GM23338 (cell line): Measurements from ENCODE around the gene TUBGCP2. TPM values are rescaled to one million over a fixed set of nuclear protein-coding genes. Genes with fewer than 3 reads are reported as not detected.

Experiments used
- ATAC-seq: fragments of 200-7000 bp; cut with Tn5 transposase; 3 replicates; pipeline ENCODE4 v1.9.1; 2020
- DNase-seq: peaks from one replicate; pipeline ENCODE4 v3.0.0-alpha.2; 2015; ENCODE audit warnings: low spot score
- H2AFZ ChIP-seq: fragments of 200-600 bp; sonication (generic); 2 replicates; pipeline ENCODE4 v1.8.0; 2016; ENCODE audit warnings: antibody characterized with exemption, mild to moderate bottlenecking, moderate library complexity
- H3F3A ChIP-seq: fragments of 200-600 bp; sonication (generic); replicated peaks from 2 replicates; pipeline ENCODE4 v1.8.0; 2017; ENCODE audit warnings: antibody characterized with exemption, mixed run types, low read depth
- H3K27ac ChIP-seq: fragments of 200-600 bp; sonication (generic); 2 replicates; pipeline ENCODE4 v1.6.1; 2016; ENCODE audit warnings: low read depth
- H3K27me3 ChIP-seq: fragments of 200-600 bp; sonication (generic); 2 replicates; pipeline ENCODE4 v1.8.0; 2016; ENCODE audit warnings: mild to moderate bottlenecking, mixed run types, moderate library complexity; ENCODE audit not compliant: insufficient read depth
- H3K36me3 ChIP-seq: fragments of 200-600 bp; sonication (generic); 2 replicates; pipeline ENCODE4 v1.8.0; 2016; ENCODE audit warnings: mild to moderate bottlenecking; ENCODE audit not compliant: insufficient read depth
- H3K4me1 ChIP-seq: fragments of 200-600 bp; sonication (generic); 2 replicates; pipeline ENCODE4 v1.8.0; 2016; ENCODE audit warnings: mild to moderate bottlenecking, moderate library complexity; ENCODE audit not compliant: insufficient read depth
- H3K4me2 ChIP-seq: fragments of 200-600 bp; sonication (generic); 2 replicates; pipeline ENCODE4 v1.7.1; 2017; ENCODE audit warnings: mixed run types
- H3K4me3 ChIP-seq: fragments of 200-600 bp; sonication (generic); 2 replicates; pipeline ENCODE4 v1.6.1; 2016; ENCODE audit warnings: mixed run types
- H3K79me2 ChIP-seq: fragments of 200-600 bp; sonication (generic); replicated peaks from 2 replicates; pipeline ENCODE4 v1.8.0; 2017; ENCODE audit warnings: mild to moderate bottlenecking; ENCODE audit not compliant: insufficient read depth
- H3K9me2 ChIP-seq: fragments of 200-600 bp; sonication (generic); 2 replicates; pipeline ENCODE4 v1.8.0; 2017; ENCODE audit not compliant: insufficient read depth
- H4K20me1 ChIP-seq: fragments of 200-600 bp; sonication (generic); replicated peaks from 2 replicates; pipeline ENCODE4 v1.8.0; 2017; ENCODE audit warnings: mild to moderate bottlenecking; ENCODE audit not compliant: insufficient read depth
- H3K27ac Mint-ChIP-seq: 2 replicates; pipeline ENCODE4 v1.8.0; 2020; ENCODE audit warnings: inconsistent platforms, mild to moderate bottlenecking, moderate library complexity, mixed read lengths
- H3K27me3 Mint-ChIP-seq: 3 replicates; pipeline ENCODE4 v1.8.0; 2022; ENCODE audit warnings: low read depth, mild to moderate bottlenecking, moderate library complexity, mixed read lengths, inconsistent platforms; ENCODE audit not compliant: insufficient read depth, poor library complexity
- H3K36me3 Mint-ChIP-seq: 3 replicates; pipeline ENCODE4 v1.8.0; 2021; ENCODE audit warnings: low read depth, mild to moderate bottlenecking, inconsistent platforms, moderate library complexity, mixed read lengths
- H3K4me1 Mint-ChIP-seq: 3 replicates; pipeline ENCODE4 v1.8.0; 2020; ENCODE audit warnings: mild to moderate bottlenecking, inconsistent platforms, mixed read lengths
- H3K4me3 Mint-ChIP-seq: 3 replicates; pipeline ENCODE4 v1.8.0; 2021; ENCODE audit warnings: moderate library complexity, mild to moderate bottlenecking, inconsistent platforms, mixed read lengths
- H3K9me3 Mint-ChIP-seq: 3 replicates; pipeline ENCODE4 v1.8.0; 2020; ENCODE audit warnings: moderate library complexity, mild to moderate bottlenecking, inconsistent platforms, mixed read lengths
- CREB1 ChIP-seq: fragments of 250-450 bp; sonication (Bioruptor Pico); IDR thresholded peaks from 2 replicates; pipeline ENCODE4 v1.5.0; 2020; ENCODE audit warnings: low read depth, mild to moderate bottlenecking, moderate library complexity
- EZH2 ChIP-seq: fragments of 200-600 bp; sonication (generic); IDR thresholded peaks from one replicate; pipeline ENCODE4 v1.8.0; 2017; ENCODE audit warnings: antibody characterized with exemption, mild to moderate bottlenecking, low read depth; ENCODE audit not compliant: unreplicated experiment
- EZH2phosphoT487 ChIP-seq: fragments of 200-600 bp; sonication (generic); IDR thresholded peaks from one replicate; pipeline ENCODE4 v1.8.1; 2018; ENCODE audit warnings: antibody characterized with exemption; ENCODE audit not compliant: unreplicated experiment
- JUNB ChIP-seq: IDR thresholded peaks from one replicate; pipeline ENCODE4 v1.6.1; 2016; ENCODE audit warnings: antibody characterized with exemption; ENCODE audit not compliant: unreplicated experiment
- NANOG ChIP-seq: IDR thresholded peaks from 2 replicates; pipeline ENCODE4 v1.6.1; 2016; ENCODE audit warnings: antibody characterized with exemption, borderline replicate concordance
- POLR2AphosphoS5 ChIP-seq: IDR thresholded peaks from 2 replicates; pipeline ENCODE4 v1.6.1; 2016; ENCODE audit warnings: antibody characterized with exemption, low read depth
- STAT1 ChIP-seq: IDR thresholded peaks from one replicate; pipeline ENCODE4 v1.6.1; 2016; ENCODE audit warnings: antibody characterized with exemption; ENCODE audit not compliant: unreplicated experiment
- ZNF114 ChIP-seq: fragments of 250-450 bp; sonication (Bioruptor Pico); IDR thresholded peaks from 2 replicates; pipeline ENCODE4 v1.5.0; 2020; ENCODE audit warnings: mild to moderate bottlenecking, moderate library complexity
- ZNF331 ChIP-seq: fragments of 250-450 bp; sonication (Bioruptor Pico); IDR thresholded peaks from 2 replicates; pipeline ENCODE4 v1.5.0; 2020; ENCODE audit warnings: low read depth, mild to moderate bottlenecking, moderate library complexity
- polyA plus RNA-seq: library from polyadenylated mRNA; unstranded; fragments of >200 nt; fragmentation: Nextera tagmentation; extraction: Ambion mirVana; gene quantifications from 2 replicates; pipeline ENCODE4 v1.2.1, GENCODE V29; 2016
- total RNA-seq: library from RNA; depleted of rRNA; stranded (reverse); fragments of >200 nt; shearing (Covaris generic); gene quantifications from 2 replicates; pipeline ENCODE4 v1.2.3, GENCODE V29; 2014
- TF ChIP-seq, protein P1 (sequence below), 2 experiments: fragments of 200-600 bp in 1 of 2; sonication (generic) in 1 of 2; conservative IDR thresholded peaks; 2 replicates each; pipeline versions ENCODE4 v1.5.1 to v1.6.1; 2016 to 2017; ENCODE audit warnings: antibody characterized with exemption in 2 of 2, low read depth in 2 of 2, mild to moderate bottlenecking in 2 of 2, moderate library complexity in 1 of 2
- TF ChIP-seq, protein P2 (sequence below): IDR thresholded peaks from one replicate; pipeline ENCODE4 v1.6.1; 2018; ENCODE audit warnings: antibody characterized with exemption; ENCODE audit not compliant: unreplicated experiment
- TF ChIP-seq, protein P3 (sequence below): IDR thresholded peaks from 2 replicates; pipeline ENCODE4 v1.6.1; 2016; ENCODE audit warnings: antibody characterized with exemption

TUBGCP2 gene
- total and polyA plus RNA-seq, 2 experiments from 2014 or later, result 59.6 to 67.7 TPM

DNA sequence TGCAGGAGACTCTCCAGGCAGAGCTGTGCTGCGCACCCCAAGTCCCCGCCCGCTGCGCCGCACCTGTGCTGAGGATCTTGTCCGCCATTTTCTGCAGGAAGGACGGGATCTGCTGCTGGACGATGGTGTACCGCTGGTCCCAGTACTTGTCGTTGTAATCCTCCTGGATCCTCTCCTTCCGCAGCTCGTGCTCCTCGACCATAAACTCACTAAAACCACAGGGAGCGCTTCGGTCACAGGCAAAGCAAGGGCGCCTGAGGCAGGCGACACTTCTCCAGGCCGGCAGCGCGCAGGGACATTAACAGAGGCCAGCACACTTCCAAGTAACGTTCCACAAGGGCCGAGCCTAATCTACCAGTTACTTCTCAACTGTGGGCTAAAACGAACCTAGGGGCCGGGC, 18.9 kb downstream of the TUBGCP2 start:
- Histone ChIP-seq H3K36me3 (peaks cover 11% of the 10 kb centered on the region), H2AFZ (no peak overlapping the region), H3K9me2 (no peaks in the 10 kb centered on the region), H3K79me2 (no peaks in the 10 kb centered on the region), H3K27ac (no peak overlapping the region), H3K27me3 (no peaks in the 10 kb centered on the region), H3K4me2 (no peak overlapping the region), H3F3A (0 out of 2 replicates have a peak, but pooled peaks cover 6% of the 10 kb centered on the region), H4K20me1 (no peaks in the 10 kb centered on the region; the same call in 1 of the 2 replicates), H3K4me1 (no peaks in the 10 kb centered on the region), H3K4me3 (no peak overlapping the region)
- peaks cover 13% of the 10 kb centered on the region for H3K27me3 Mint-ChIP-seq
- no peaks in the 10 kb centered on the region for H3K9me3 Mint-ChIP-seq
- H3K36me3 Mint-ChIP-seq, result peaks cover 60% of the 10 kb centered on the region
- TF ChIP-seq ZNF114 (CRISPR knock-in tag), result no peak
- no peak for ATAC-seq
- H3K4me3 Mint-ChIP-seq, result no peak overlapping the region
- no peak overlapping the region for H3K27ac Mint-ChIP-seq
- no peaks in the 10 kb centered on the region for H3K4me1 Mint-ChIP-seq
- no peak for DNase-seq

DNA sequence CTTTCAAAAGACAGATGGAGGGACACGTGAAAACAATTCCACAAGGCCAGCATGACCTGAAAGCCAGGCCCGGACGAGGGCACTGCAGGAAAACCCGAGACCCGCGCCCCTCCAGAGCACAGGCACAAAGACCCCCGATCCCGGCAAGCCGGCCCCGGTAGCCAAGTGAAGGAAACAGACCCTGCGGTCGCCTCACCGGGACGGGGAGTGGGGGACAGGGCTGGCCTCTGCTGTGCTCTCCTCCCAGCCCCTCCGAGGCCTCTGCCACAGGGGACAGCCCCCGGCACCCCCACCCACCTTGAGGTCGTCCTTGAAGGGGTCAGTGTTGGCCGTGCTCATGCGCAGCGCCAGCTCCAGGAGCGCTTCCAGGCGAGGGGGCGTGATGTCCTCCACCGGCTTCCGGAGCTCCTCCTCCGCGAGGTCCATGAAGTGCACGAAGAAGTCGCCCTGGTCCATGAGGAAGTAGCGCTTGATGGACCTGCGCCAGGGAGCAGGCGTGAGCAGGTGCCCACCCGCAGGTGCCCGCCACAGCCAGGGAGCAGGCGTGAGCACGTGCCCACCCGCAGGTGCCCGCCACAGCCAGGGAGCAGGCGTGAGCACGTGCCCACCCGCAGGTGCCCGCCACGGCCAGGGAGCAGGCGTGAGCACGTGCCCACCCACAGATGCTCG, 20.7 kb downstream of the TUBGCP2 start:
- Mint-ChIP-seq H3K9me3 (no peaks in the 10 kb centered on the region), H3K27me3 (peaks cover 13% of the 10 kb centered on the region)

More for the DNA sequence above, 20.7 kb downstream of the TUBGCP2 start:
- 0 out of 2 replicates have a peak, but pooled peaks cover 6% of the 10 kb centered on the region for H3F3A ChIP-seq
- H3K79me2 ChIP-seq, result no peaks in the 10 kb centered on the region
- ATAC-seq, result no peak
- Mint-ChIP-seq H3K4me3 (no peak overlapping the region), H3K36me3 (peaks cover 61% of the 10 kb centered on the region), H3K27ac (no peak overlapping the region), H3K4me1 (no peaks in the 10 kb centered on the region)
- H3K36me3 ChIP-seq, result peaks cover 19% of the 10 kb centered on the region
- H3K4me1 ChIP-seq, result no peaks in the 10 kb centered on the region
- no peaks in the 10 kb centered on the region for H3K27me3 ChIP-seq
- H3K4me3 ChIP-seq, result no peak overlapping the region
- H3K27ac ChIP-seq, result no peak overlapping the region
- H3K9me2 ChIP-seq, result no peaks in the 10 kb centered on the region
- no peak overlapping the region for H2AFZ ChIP-seq
- no peaks in the 10 kb centered on the region; the same call in 1 of the 2 replicates for H4K20me1 ChIP-seq
- no peak for DNase-seq
- TF ChIP-seq STAT1 (no peak), ZNF331 (no peak), ZNF114 (CRISPR knock-in tag) (no peak), CREB1 (CRISPR knock-in tag) (no peak), EZH2 (no peak), JUNB (no peak), EZH2phosphoT487 (no peak), POLR2AphosphoS5 (no peak), NANOG (no peak)
- TF ChIP-seq, protein P1, sequence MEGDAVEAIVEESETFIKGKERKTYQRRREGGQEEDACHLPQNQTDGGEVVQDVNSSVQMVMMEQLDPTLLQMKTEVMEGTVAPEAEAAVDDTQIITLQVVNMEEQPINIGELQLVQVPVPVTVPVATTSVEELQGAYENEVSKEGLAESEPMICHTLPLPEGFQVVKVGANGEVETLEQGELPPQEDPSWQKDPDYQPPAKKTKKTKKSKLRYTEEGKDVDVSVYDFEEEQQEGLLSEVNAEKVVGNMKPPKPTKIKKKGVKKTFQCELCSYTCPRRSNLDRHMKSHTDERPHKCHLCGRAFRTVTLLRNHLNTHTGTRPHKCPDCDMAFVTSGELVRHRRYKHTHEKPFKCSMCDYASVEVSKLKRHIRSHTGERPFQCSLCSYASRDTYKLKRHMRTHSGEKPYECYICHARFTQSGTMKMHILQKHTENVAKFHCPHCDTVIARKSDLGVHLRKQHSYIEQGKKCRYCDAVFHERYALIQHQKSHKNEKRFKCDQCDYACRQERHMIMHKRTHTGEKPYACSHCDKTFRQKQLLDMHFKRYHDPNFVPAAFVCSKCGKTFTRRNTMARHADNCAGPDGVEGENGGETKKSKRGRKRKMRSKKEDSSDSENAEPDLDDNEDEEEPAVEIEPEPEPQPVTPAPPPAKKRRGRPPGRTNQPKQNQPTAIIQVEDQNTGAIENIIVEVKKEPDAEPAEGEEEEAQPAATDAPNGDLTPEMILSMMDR (conservative IDR thresholded peaks at IDR 0.05; ENCODE audit: low read depth in 2 of 2), result no peak
- TF ChIP-seq, protein P2, sequence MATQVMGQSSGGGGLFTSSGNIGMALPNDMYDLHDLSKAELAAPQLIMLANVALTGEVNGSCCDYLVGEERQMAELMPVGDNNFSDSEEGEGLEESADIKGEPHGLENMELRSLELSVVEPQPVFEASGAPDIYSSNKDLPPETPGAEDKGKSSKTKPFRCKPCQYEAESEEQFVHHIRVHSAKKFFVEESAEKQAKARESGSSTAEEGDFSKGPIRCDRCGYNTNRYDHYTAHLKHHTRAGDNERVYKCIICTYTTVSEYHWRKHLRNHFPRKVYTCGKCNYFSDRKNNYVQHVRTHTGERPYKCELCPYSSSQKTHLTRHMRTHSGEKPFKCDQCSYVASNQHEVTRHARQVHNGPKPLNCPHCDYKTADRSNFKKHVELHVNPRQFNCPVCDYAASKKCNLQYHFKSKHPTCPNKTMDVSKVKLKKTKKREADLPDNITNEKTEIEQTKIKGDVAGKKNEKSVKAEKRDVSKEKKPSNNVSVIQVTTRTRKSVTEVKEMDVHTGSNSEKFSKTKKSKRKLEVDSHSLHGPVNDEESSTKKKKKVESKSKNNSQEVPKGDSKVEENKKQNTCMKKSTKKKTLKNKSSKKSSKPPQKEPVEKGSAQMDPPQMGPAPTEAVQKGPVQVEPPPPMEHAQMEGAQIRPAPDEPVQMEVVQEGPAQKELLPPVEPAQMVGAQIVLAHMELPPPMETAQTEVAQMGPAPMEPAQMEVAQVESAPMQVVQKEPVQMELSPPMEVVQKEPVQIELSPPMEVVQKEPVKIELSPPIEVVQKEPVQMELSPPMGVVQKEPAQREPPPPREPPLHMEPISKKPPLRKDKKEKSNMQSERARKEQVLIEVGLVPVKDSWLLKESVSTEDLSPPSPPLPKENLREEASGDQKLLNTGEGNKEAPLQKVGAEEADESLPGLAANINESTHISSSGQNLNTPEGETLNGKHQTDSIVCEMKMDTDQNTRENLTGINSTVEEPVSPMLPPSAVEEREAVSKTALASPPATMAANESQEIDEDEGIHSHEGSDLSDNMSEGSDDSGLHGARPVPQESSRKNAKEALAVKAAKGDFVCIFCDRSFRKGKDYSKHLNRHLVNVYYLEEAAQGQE, result no peak
- TF ChIP-seq, protein P3, sequence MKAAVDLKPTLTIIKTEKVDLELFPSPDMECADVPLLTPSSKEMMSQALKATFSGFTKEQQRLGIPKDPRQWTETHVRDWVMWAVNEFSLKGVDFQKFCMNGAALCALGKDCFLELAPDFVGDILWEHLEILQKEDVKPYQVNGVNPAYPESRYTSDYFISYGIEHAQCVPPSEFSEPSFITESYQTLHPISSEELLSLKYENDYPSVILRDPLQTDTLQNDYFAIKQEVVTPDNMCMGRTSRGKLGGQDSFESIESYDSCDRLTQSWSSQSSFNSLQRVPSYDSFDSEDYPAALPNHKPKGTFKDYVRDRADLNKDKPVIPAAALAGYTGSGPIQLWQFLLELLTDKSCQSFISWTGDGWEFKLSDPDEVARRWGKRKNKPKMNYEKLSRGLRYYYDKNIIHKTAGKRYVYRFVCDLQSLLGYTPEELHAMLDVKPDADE, result no peak
- no peak overlapping the region for H3K4me2 ChIP-seq
